Measurements from ENCODE around the gene CDCA3. TPM values are rescaled to one million over a fixed set of nuclear protein-coding genes. Genes with fewer than 3 reads are reported as not detected.

Gene CDCA3
- total and polyA plus RNA-seq, 2 of the 13 experiments (the other 11 are each of a cell fraction or from before 2014, with no cell fraction given): 32.7 to 56.5 TPM

- TF ChIP-seq ETS1 (CRISPR knock-in tag; IDR thresholded peaks at IDR 0.05): no peak
- TF ChIP-seq RORA (CRISPR knock-in tag; IDR thresholded peaks at IDR 0.05): no peak
- no peak for TF ChIP-seq SNRNP70 (IDR thresholded peaks at IDR 0.05; ENCODE audit: low read depth, low read length)
- peak; percentile 77 for TF ChIP-seq ZNF772 (CRISPR knock-in tag; IDR thresholded peaks at IDR 0.05)
- TF ChIP-seq, protein P1, sequence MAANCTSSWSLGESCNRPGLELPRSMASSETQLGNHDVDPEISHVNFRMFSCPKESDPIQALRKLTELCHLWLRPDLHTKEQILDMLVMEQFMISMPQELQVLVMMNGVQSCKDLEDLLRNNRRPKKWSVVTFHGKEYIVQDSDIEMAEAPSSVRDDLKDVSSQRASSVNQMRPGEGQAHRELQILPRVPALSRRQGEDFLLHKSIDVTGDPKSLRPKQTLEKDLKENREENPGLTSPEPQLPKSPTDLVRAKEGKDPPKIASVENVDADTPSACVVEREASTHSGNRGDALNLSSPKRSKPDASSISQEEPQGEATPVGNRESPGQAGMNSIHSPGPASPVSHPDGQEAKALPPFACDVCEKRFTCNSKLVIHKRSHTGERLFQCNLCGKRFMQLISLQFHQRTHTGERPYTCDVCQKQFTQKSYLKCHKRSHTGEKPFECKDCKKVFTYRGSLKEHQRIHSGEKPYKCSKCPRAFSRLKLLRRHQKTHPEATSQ (CRISPR knock-in tag; IDR thresholded peaks at IDR 0.05; ENCODE audit: borderline replicate concordance): 0 out of 2 replicates have a peak, but pooled peaks have one; percentile 29
- TF ChIP-seq MTERF4 (CRISPR knock-in tag; IDR thresholded peaks at IDR 0.05): no peak
- no peak for TF ChIP-seq RFXANK (CRISPR knock-in tag; IDR thresholded peaks at IDR 0.05)
- TF ChIP-seq ZBTB8A (CRISPR knock-in tag; IDR thresholded peaks at IDR 0.05; ENCODE audit: borderline replicate concordance, low read depth): no peak
- no peak; the same call in none of the 2 replicates for TF ChIP-seq RFXAP (CRISPR knock-in tag; IDR thresholded peaks at IDR 0.05; ENCODE audit: borderline replicate concordance)
- no peak for TF ChIP-seq LRRFIP1 (CRISPR knock-in tag; conservative IDR thresholded peaks at IDR 0.05)
- peak; percentile 96 for TF ChIP-seq ZNF687 (CRISPR knock-in tag; IDR thresholded peaks at IDR 0.05)
- TF ChIP-seq PCBP1 (IDR thresholded peaks at IDR 0.05; ENCODE audit: borderline replicate concordance, low read depth, low read length): no peak
- TF ChIP-seq ATAD3A (CRISPR knock-in tag; IDR thresholded peaks at IDR 0.05): no peak
- peak; percentile 87; the same call in 1 of the 3 replicates for TF ChIP-seq MXI1 (IDR thresholded peaks at IDR 0.05; ENCODE audit: borderline replicate concordance, low read depth, low read length)
- TF ChIP-seq ZNF570 (CRISPR knock-in tag; IDR thresholded peaks at IDR 0.05; ENCODE audit: borderline replicate concordance): no peak
- peak; percentile 73 for TF ChIP-seq ZSCAN31 (CRISPR knock-in tag; IDR thresholded peaks at IDR 0.05; ENCODE audit: low read depth)
- peak; percentile 27; the same call in 1 of the 2 replicates for TF ChIP-seq ZNF431 (CRISPR knock-in tag; IDR thresholded peaks at IDR 0.05; ENCODE audit: borderline replicate concordance, low read depth)
- no peak for TF ChIP-seq ZNF20 (CRISPR knock-in tag; IDR thresholded peaks at IDR 0.05)
Observed at GRCh38 chr12:6890789-6891645, 39.9 kb upstream of the CDCA3 start (continued).

All from HepG2 (cell line).